Stimulated activated CD8-positive, alpha-beta memory T cell treated with anti-CD3 and anti-CD28 coated beads, Interleukin-7, amount 100 ng/mL, for 24 hours (primary cell): Measurements from ENCODE around the gene CBLIF.
"Not testable (repeated sequence)": the region's sequence is repeated elsewhere in the genome, so short reads cannot be mapped to it uniquely, and the experiment has no call there.

ENCODE experiments used
- DNase-seq: peaks from one replicate; pipeline ENCODE4 v3.0.0-alpha.2; 2020; ENCODE audit warnings: low read depth

CBLIF gene

DNA sequence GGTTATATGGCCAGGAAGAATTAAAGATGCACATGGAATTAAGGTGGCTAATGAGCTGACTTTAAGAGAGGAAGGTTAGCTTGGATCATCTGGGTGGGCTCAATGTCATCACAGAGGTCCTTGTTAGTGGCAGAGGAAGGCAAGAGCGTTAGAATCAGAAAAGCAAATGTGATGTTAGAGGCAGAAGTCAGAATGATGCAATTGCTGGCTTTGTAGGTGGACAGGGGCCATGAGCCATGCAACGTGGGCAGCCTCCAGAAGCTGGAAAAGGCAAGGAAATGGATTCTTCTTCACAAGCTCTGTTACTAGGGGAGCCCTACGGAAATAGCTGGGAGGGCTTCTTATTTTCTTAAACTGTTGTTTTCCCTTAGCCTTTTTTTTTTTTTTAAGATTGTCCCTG, 2.3 kb upstream of the CBLIF start:
- no peak for DNase-seq

DNA sequence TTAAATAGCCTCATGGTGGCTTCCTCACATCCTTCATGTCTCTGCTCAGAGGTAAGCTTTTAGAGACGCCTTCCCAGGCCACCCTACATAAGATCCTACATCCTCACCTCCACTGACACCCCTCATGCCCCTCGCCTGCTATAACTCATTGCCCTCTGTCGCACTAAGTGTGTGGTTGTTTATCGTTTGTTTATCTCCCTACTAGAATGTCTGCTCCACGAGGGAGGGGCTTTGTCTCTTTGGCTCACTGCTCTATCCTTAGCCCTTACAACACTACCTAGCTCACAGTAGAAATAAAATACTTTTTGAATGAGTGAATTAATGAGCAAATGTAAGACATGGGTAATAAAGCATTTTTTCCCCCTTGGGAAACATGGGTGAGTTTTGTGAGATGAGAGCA, 1.3 kb upstream of the CBLIF start:
- no peak for DNase-seq

GRCh38 chr11:59842316-59842715, 3.0 kb downstream of the CBLIF start:
- no peak for DNase-seq

- no peak for DNase-seq
Observed at GRCh38 chr11:59841514-59841913, 3.8 kb downstream of the CBLIF start.

GRCh38 chr11:59839615-59840014, 5.7 kb downstream of the CBLIF start:
- DNase-seq: no peak

DNA sequence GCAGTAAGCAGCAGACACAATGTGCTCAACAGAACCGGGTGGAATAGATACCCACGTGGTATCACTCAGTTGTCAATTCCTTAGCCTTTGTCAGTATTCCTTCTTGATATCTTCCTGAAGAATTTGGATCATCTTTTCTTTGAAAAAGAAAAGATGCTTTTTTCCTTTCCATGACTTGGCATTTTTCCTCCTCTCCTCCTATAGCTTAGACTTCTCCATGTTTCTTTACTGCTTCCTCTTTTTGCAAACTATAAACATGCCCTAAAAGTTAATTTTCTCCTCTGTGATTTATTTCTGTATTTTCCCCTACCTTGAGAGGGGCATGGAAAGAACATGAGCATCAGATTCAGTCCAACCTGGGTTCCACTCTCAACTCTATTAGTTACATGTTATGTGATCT, 11.7 kb downstream of the CBLIF start:
- DNase-seq: no peak

DNA sequence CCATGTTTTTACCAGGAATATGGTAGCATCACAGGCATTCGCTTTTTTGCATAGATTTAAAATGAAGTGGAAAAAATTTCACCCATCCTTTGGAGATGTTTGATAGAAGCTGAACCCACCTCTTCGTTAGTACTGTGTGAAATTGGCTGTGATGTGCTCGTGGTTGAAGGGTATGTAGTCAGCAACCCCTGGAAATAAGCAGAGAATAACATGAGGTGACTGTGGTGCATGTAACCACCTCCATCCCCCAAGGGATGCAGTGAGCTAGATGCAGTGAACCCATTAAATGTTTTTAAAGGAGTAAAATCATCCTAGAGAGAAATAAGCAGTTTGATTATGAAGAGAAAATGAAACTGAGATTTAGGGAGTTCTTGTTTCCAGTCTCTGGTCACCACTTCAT, 15.9 kb downstream of the CBLIF start:
- DNase-seq: no peak

DNA sequence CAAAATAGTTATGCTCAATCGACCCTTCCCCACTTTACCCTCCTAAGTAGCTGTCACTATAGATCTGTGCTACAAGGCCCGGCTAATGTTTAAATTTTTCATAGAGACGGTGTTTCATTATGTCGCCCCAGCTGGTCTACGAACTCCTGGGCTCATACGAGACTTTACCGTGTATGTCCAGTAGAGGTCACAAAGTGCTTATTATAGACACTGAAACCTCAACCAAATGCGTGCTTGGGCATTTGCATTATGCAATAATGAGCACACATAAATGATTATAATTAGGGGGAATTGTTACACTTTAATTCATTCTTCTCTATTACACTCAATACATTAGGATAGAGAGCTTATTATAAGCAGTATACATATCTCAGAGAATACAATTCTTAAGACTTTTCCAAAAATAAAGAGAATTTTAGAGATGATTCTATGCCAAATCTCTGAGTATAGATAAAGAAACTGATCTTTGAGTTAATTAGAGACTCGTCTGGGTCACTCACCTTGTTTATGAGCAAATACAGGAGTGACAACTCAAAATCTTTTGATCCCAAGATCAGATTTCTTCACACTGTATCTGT, 22.2 kb downstream of the CBLIF start:
- DNase-seq: no peak

DNA sequence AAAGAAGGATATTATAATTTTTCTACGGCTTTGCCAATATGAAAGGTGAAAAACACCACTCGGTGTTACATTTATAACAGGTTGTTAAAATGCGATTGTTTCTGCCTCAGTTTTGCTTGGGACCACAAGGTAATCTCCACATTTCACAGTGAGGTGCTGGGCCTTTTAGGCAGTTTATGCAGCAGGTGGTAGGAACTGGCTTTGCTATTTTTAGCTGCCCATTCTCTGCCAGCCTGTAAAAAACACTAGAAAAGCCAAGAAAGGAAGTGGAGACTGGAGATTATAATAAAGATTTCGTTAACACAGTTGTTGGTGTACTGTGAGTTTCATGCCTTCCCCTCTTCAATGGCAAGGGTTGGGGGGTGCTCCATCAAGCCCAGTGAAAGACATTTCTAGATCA, 26.7 kb downstream of the CBLIF start:
- no peak for DNase-seq

DNA sequence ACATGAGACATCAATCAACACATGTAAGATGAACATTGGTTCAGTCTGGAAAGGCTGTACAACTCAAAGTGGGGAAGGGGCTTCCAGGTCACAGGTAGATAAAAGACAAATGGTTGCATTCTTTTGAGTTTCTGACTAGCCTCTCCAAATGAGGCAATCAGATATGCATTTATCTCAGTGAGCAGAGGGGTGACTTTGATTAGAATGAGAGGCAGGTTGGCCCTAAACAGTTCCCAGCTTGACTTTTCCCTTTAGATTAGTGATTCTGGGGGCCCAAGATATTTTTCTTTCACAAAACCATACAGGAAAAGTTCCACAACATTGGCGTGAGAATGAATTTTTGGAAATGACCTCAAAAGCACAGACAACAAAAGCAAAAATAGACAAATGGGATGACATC, 28.9 kb downstream of the CBLIF start:
- DNase-seq: not testable (repeated sequence)

DNA sequence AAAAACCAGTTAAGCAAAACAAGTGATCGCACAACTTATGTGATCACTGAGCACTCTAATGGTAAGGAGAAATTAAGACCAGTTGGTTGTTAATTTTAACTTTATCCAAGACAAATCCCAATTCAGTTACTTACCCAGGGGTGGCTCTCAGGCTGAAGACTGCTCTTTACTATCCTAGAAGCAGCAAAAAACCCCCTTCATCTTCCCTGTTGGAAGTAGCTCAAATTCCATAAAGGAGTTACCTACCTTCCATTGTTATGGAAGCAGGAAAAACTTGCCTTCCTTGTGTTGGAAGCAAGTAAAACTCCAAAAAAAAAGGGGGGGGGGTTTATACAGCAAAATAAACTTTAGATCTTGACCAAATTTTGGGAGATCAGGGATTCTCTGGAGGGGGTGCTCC, 29.5 kb downstream of the CBLIF start:
- no peak for DNase-seq

DNA sequence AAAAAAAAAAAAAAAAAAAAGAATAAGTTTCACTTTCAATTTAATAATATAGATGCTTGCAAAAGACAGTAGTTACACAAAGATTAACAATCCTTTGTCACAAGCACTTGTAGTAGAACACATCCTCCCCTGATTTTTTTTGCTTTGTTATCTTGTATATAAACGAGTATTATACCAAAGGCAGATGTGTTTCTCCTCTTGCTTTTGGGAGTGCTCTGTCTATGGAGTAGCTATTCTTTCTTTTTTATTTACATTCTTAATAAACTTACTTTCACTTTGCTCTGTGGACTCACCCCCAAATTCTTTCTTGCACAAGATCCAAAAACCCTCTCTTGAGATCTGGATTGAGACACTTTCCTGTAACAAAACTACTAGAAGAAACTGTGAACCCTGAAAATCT, 31.3 kb downstream of the CBLIF start:
- DNase-seq: no peak

DNA sequence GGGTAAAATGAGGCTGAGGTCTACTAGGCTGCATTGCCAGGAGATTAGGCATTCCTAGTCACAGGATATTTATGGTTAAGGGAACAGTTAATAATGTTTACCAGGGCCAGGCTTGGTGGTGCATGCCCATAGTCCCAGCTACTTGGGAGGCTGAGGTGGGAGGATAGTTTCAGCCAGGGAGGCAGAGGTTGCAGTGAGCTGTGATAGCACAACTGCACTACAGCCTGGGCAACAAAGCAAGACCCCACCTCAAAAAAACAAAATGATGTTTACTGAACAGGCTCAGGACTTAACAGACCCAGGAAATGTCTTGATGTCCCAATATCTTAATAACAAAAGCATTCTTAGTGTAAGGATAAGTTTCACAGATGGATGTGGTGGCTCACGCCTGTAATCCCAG, 31.9 kb downstream of the CBLIF start:
- DNase-seq: no peak

GRCh38 chr11:59812220-59812619, 33.1 kb downstream of the CBLIF start:
- no peak for DNase-seq

- no peak for DNase-seq
Observed at GRCh38 chr11:59810911-59811259, 34.4 kb downstream of the CBLIF start.

GRCh38 chr11:59810189-59810910, 34.9 kb downstream of the CBLIF start, which contains the start of gene MRPL16:
Gene MRPL16, minus strand, starts transcription at chr11:59810778. Its CDS starts 120 bp downstream, at chr11:59810658.
- peak; percentile 77 for DNase-seq

DNA sequence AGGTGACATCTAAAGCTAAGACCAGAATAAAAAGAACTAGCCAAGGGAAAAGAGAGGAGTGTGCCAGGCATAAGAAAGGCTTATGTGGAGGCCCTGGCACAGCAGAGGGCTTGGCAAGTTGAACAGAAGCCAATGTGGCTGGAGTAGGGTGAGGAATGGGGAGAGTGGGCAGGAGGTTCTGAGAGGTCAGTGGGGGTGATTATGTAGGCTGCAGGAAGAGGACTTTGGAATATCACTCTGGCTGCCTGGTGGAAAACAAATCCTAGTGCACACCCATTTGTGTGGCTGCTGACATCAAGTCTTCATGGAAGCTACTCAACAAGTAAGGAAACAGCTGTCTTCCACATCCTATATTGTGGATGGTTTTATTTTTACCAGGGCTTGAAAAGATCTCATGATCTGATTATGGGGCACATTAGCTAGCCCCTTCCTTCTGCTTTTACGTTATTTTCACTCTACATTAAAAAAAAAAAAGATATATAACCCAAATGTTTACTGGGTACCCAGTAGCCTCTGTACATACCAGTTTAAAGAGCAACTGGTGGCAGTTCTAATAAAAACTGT, 38.2 kb downstream of the CBLIF start:
- no peak for DNase-seq

DNA sequence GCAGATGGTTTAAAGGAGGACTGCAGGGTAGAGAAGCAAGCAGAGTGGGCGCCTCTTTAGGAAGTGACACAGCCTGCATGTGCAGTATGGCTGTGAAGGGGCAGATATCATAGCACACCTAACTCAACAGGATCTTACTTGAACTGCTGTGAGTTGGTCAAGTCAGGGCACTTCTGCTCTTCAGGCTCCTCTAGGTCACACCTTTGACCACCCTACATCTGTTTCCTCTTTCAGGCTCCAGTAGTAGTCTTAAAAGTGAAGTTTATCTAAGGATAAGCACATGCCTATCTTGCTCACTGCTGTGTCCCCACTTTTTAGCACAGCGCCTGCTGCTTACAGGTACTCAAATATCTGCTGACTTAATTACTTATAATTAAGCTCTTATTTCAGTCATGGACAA, 41.2 kb downstream of the CBLIF start:
- no peak for DNase-seq

DNA sequence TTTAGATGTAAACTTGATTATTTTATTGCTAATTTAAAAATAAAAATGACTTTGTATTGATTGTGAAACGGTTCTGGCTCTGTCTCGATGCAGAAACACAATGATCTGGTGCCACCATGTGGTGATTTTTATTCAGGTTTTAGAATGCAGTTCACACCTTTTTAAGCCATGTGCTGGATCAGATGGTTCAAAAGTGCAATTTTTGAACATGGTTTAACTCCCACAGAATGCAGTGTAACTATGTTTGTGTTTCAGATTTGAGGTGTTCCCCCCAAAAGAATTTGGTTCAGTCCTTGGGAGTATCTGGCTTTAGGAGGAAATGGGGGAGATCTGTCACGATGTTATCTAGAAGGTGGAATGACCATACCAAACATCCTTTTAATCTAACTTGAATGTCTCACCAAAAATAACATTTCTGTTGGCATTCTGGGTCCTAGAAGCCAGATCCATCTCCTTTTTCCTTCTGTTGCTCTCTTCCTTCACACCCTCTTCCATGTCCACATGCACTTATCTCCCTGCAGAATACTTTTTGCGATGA, 42.6 kb downstream of the CBLIF start:
- DNase-seq: no peak

GRCh38 chr11:59801981-59802638, 43.2 kb downstream of the CBLIF start:
- no peak for DNase-seq

DNA sequence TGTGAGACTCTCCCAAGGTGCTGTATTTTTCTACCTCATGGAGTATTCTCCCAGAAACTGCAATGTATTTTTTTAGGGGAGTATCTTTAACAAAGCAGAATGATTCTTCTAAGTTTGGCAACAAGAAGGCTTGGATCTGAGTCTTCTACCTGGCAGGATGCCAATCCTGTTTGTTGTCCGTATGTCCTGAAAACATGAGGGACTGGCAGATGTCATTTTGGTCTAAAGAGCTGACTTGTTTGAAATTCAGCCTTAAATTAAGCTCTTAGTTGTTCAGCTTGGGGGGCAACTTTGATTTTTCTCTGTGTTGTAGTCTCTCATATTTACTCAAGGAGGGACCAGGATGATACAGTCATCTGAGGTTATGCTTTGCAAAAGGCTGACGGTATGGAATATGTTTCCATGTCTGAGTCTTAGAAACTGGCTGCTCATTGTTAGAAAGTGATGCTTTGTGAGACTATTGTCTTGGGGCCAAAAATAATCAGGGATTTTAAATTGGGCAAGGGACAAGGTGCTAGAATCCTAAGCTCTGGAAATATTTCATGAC, 44.1 kb downstream of the CBLIF start:
- DNase-seq: no peak

DNA sequence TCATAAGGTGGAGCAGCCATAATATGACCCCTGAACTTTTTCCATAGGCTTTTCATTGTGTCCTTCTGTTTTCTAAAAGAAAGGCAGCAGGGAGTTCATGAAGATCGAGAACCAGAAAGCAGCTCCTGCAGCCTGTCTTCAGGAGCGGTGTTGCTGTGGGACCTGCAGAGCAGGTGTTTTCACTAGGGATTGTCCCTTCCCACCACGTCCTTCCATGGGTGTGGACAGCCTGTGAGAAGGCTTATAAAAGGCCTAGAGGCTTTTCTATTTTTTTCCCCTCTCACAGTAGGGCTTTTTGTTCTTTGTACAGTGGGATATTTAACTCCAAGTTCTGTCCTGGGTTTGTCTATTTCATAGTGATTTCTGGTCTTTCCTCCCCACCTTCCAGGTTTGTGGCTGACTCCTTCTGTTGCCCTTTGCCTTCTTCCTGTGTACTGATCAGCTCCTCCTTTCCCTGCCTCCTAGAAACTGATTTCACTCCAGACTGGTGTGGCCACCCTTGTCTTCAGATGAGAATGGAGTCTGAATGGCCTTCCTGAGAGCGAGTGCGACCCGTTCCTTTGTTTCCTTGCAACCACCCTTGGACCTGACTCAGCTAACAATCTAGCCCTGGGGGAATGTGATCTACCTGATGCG, 44.8 kb downstream of the CBLIF start:
- DNase-seq: no peak
